Naive thymus-derived CD4-positive, alpha-beta T cell (primary cell): ENCODE data around the gene PDLIM1. TPM values are rescaled to one million over a fixed set of nuclear protein-coding genes. Genes with fewer than 3 reads are reported as not detected.

Experiments used
- ATAC-seq: fragments of 150-1000 bp; cut with Tn5 transposase; 2 replicates; pipeline ENCODE4 v1.10.0; 2021; ENCODE audit warnings: mild to moderate bottlenecking, moderate library complexity
- CTCF ChIA-PET: fragments of 350-600 bp; sonication (Branson Sonifier 250); formaldehyde crosslinking; loops from one replicate; lab custom pipeline; 2021; ENCODE audit warnings: antibody characterized with exemption; lab: Charles Lee
- POLR2A ChIA-PET: fragments of 350-600 bp; sonication (Branson Sonifier 250); formaldehyde crosslinking; loops from one replicate; lab custom pipeline; 2021; ENCODE audit warnings: antibody characterized with exemption, inconsistent platforms; lab: Charles Lee
- DNase-seq, 9 donors: peaks; one replicate each; pipeline versions ENCODE4 v3.0.0 to v3.0.0-alpha.2; 2020 to 2022; ENCODE audit warnings: mixed read lengths in 1 of 9
- H3K27ac ChIP-seq: one replicate; pipeline ENCODE4 v1.7.0; 2013; ENCODE audit warnings: mild to moderate bottlenecking, low read depth, low read length, moderate library complexity
- H3K27me3 ChIP-seq, 2 donors: one replicate each; pipeline ENCODE4 v1.7.0; 2013; ENCODE audit warnings: low read length in 2 of 2, mild to moderate bottlenecking in 2 of 2, moderate library complexity in 2 of 2; ENCODE audit not compliant: control insufficient read depth in 2 of 2, insufficient read depth in 2 of 2
- H3K36me3 ChIP-seq, 3 experiments: 1 replicate in 2 of 3; 2 replicates in 1 of 3; pipeline ENCODE4 v1.7.0; 2013; ENCODE audit warnings: low read length in 3 of 3, mild to moderate bottlenecking in 3 of 3, moderate library complexity in 1 of 3; ENCODE audit not compliant: insufficient read depth in 3 of 3, control insufficient read depth in 2 of 3
- H3K4me1 ChIP-seq, 2 donors: one replicate each; pipeline ENCODE4 v1.7.0; 2013; ENCODE audit warnings: low read length in 2 of 2, mild to moderate bottlenecking in 2 of 2, moderate library complexity in 1 of 2; ENCODE audit not compliant: control insufficient read depth in 2 of 2, insufficient read depth in 2 of 2
- H3K4me3 ChIP-seq: 2 replicates; pipeline ENCODE4 v1.7.0; 2013; ENCODE audit warnings: mild to moderate bottlenecking, low read length
- H3K9me3 ChIP-seq, 3 experiments: 1 replicate in 2 of 3; 2 replicates in 1 of 3; pipeline ENCODE4 v1.7.0; 2013; ENCODE audit warnings: low read length in 3 of 3; ENCODE audit not compliant: control insufficient read depth in 2 of 3
- H3K27ac Mint-ChIP-seq, 9 donors: one replicate each; pipeline ENCODE4 v1.8.0; 2020 to 2022; ENCODE audit warnings: mixed read lengths in 9 of 9, mild to moderate bottlenecking in 8 of 9, moderate library complexity in 5 of 9, inconsistent platforms in 2 of 9
- H3K27me3 Mint-ChIP-seq, 5 donors: one replicate each; pipeline ENCODE4 v1.8.0; 2021 to 2022; ENCODE audit warnings: mixed read lengths in 5 of 5, mild to moderate bottlenecking in 1 of 5
- H3K36me3 Mint-ChIP-seq, 5 donors: one replicate each; pipeline ENCODE4 v1.8.0; 2020 to 2022; ENCODE audit warnings: mixed read lengths in 5 of 5, mild to moderate bottlenecking in 3 of 5, inconsistent platforms in 1 of 5
- H3K4me1 Mint-ChIP-seq, 7 donors: one replicate each; pipeline ENCODE4 v1.8.0; 2020 to 2022; ENCODE audit warnings: mixed read lengths in 7 of 7, mild to moderate bottlenecking in 3 of 7, inconsistent platforms in 1 of 7
- H3K4me3 Mint-ChIP-seq, 10 donors: one replicate each; pipeline ENCODE4 v1.8.0; 2020 to 2022; ENCODE audit warnings: mild to moderate bottlenecking in 10 of 10, mixed read lengths in 10 of 10, moderate library complexity in 6 of 10, inconsistent platforms in 2 of 10
- H3K9me3 Mint-ChIP-seq, 11 donors: one replicate each; pipeline ENCODE4 v1.8.0; 2020 to 2022; ENCODE audit warnings: mixed read lengths in 11 of 11, mild to moderate bottlenecking in 4 of 11, inconsistent platforms in 1 of 11, moderate library complexity in 1 of 11
- intact Hi-C, 2 donors: fragments of 100-400 bp; cut with micrococcal nuclease; formaldehyde crosslinking; loops; one replicate each; pipeline ENCODE4 v1.15.1; 2023
- polyA plus RNA-seq, 2 donors: library from polyadenylated mRNA; unstranded; fragments of 300-500 nt; fragmentation: Illumina TruSeq; gene quantifications; one replicate each; pipeline ENCODE4 v1.2.3, GENCODE V29; 2021
- total RNA-seq, 6 experiments: library from RNA in 5 of 6; stranded (reverse) in 5 of 6; gene quantifications; 1 replicate in 5 of 6; 2 replicates in 1 of 6; pipeline ENCODE4 v1.2.3 and lab custom pipeline; 2021 to 2026

Gene PDLIM1, protein sequence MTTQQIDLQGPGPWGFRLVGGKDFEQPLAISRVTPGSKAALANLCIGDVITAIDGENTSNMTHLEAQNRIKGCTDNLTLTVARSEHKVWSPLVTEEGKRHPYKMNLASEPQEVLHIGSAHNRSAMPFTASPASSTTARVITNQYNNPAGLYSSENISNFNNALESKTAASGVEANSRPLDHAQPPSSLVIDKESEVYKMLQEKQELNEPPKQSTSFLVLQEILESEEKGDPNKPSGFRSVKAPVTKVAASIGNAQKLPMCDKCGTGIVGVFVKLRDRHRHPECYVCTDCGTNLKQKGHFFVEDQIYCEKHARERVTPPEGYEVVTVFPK
- total RNA-seq, result 10 to 100 TPM in 2 of 5 experiments, under 1 TPM in 3; 0.32 to 27.6 (median 0.61) TPM
- 1 to 10 TPM in 1 of 2 donors, under 1 TPM in 1; 0.89 to 1.2 TPM for polyA plus RNA-seq
- total RNA-seq (lab: John Stamatoyannopoulos, UW), result not detected

DNA sequence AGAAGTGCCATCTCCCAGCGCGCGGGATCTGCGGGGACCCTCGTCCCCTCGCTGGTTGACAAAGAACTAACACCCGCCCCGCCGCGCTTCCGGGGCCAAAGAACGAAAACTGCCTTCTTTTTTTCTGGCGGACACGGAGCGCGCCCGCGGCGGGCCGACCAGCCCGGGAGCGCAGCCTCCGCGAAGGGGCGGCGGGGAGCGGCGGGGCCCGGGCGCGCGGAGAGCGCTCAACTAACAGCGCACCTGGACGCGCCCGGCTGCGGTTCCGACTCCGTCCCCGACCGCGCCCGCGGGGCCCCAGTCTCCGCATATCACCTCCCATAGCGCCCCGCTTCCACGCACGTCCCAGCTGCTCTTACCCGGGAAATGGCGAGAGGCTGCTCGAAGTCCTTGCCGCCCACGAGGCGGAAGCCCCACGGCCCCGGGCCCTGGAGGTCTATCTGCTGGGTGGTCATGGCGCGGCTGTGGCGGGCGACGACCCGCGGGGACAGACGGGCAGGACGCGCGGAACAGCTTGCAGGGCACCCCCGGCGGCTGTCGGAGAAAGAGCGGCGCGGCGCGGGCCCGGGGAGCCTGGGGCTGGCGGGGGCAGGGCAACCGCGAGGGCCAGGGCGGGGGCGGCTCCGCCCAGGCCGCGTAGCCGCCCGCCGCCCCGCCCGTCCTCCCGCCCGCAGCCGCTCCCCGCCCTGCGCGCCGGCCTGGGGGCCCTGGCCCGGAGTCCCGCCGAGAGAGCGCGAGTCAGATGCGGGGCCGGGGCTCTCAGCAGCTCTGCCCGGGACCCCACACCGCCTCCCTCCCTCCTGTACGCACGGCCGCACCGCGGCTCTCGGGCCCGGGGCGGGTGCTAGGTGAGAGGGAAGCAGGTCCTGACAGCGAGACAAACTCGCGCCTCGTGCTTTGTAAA is at the start of gene PDLIM1:
PDLIM1 (minus strand) TSS at position 543 of the 904 bp plus-strand sequence; CDS start at position 455, 88 bp downstream.
- peaks cover 11 to 51% (median 23%) of the 10 kb centered on the region in 7 donors for H3K4me1 Mint-ChIP-seq
- peak within 1 kb of the TSS; percentile 43 for H3K4me3 ChIP-seq
- peaks cover 0 to 5% (median 0%) of the 10 kb centered on the region in 5 donors for H3K36me3 Mint-ChIP-seq
- H3K36me3 ChIP-seq, result no peaks in the 10 kb centered on the region
- H3K9me3 Mint-ChIP-seq, result peaks cover 0 to 2% (median 0%) of the 10 kb centered on the region in 11 donors
- H3K4me3 Mint-ChIP-seq, result peak within 1 kb of the TSS; percentile 71 to 88 (median 78)
- ChIA-PET POLR2A (no interaction called here), CTCF (no interaction called here)
- intact Hi-C loops, result loop anchor here in 1 of 2 donors (5.0 kb wide), 1 partner anchor 108 kb away; no protein-coding TSS in a partner anchor
- ATAC-seq (peak; percentile 82), DNase-seq (peak in 4 of 9 donors; percentile 16 to 57 (median 23))
- H3K4me1 ChIP-seq, result peaks cover 6 to 8% of the 10 kb centered on the region in 2 donors
- H3K27ac ChIP-seq, result no peak within 1 kb of the TSS
- no peaks in the 10 kb centered on the region for H3K9me3 ChIP-seq
- peaks cover 0 to 9% of the 10 kb centered on the region in 2 donors for H3K27me3 ChIP-seq
- H3K27ac Mint-ChIP-seq, result peak within 1 kb of the TSS in 2 of 9 donors; percentile 64 to 82
- H3K27me3 Mint-ChIP-seq, result peaks cover 39 to 59% (median 52%) of the 10 kb centered on the region in 5 donors

GRCh38 chr10:95339863-95340262 is 49.1 kb upstream of the PDLIM1 start:
- Histone ChIP-seq H3K4me1 (no peaks in the 10 kb centered on the region), H3K27ac (no peak overlapping the region), H3K4me3 (no peak overlapping the region), H3K36me3 (no peaks in the 10 kb centered on the region), H3K27me3 (no peaks in the 10 kb centered on the region), H3K9me3 (no peaks in the 10 kb centered on the region)
- Mint-ChIP-seq H3K9me3 (no peaks in the 10 kb centered on the region), H3K4me1 (no peaks in the 10 kb centered on the region), H3K36me3 (no peaks in the 10 kb centered on the region), H3K27me3 (peaks cover 0 to 3% (median 0%) of the 10 kb centered on the region in 5 donors), H3K27ac (no peak overlapping the region), H3K4me3 (no peak overlapping the region)
- CTCF ChIA-PET, result no interaction called here
- intact Hi-C loops, result no loop called here
- ATAC-seq (no peak), DNase-seq (no peak)
- POLR2A ChIA-PET, result no interaction called here

DNA sequence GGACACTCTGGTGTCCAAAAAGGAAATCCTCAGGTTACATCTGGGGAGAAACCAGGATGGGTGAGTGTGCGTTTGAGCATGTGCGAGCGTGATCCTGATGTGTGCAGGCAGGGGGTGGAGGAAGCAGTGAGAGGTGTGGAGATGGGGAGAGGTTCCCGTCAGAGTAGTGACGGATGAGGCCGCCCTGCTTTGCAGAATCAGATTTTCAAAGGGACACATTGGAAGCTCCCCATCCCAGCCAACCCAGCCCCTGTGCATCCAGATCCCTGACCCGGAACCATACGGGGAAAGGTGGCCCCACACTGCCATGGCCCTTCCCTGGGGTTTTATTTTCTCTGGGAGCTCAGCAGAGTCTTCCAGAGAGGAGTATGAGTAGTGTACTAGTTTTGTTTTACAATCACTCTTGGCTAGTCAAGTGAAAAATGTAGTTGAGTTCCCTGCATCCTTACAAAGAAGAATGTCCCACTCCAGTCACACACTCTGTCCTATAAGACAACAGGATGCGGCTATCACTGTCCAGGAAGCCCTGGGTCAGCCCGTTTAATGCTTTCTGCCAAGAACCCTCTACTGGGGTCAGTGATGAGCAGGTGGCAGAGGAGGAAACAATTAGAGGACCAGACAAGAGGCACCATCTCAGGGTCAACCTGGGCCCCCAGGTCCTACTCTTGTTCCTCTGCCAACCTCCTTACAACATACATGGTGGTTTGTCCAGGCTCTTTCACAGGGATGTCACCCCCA is 46.8 kb upstream of the PDLIM1 start:
- no peak overlapping the region for H3K27ac Mint-ChIP-seq
- CTCF ChIA-PET, result interaction anchor here (0.7 kb wide), 1 partner anchor 136 kb away, joined by 3 read pairs; no protein-coding TSS in a partner anchor
- Histone ChIP-seq H3K9me3 (no peaks in the 10 kb centered on the region), H3K4me1 (no peaks in the 10 kb centered on the region), H3K27ac (no peak overlapping the region), H3K27me3 (no peaks in the 10 kb centered on the region), H3K4me3 (no peak overlapping the region), H3K36me3 (no peaks in the 10 kb centered on the region)
- intact Hi-C loops, result no loop called here
- no peaks in the 10 kb centered on the region for H3K36me3 Mint-ChIP-seq
- ATAC-seq (no peak), DNase-seq (no peak)
- H3K27me3 Mint-ChIP-seq, result peaks cover 0 to 3% (median 0%) of the 10 kb centered on the region in 5 donors
- H3K4me3 Mint-ChIP-seq, result no peak overlapping the region
- POLR2A ChIA-PET, result no interaction called here
- no peaks in the 10 kb centered on the region for H3K4me1 Mint-ChIP-seq
- H3K9me3 Mint-ChIP-seq, result no peaks in the 10 kb centered on the region

DNA sequence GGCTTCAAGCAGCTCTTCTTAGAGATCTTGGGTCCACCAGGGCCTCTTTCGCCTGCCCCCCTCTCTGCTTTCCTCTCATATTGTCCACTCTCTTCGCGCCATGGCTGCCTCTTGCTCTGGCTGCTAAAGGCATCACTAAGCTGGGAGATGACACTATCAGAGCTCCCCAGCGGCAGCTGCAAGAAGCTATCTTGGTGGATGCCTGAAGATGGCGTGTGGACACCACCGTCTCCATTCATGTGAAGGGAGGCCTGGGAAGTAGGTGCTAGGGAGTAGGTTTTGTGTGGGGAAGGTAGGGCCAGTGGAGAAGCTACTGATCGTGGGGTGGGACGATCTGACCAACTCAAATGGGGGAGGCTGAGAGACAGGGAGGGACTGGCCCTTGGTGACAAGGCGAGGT is 45.9 kb upstream of the PDLIM1 start:
- DNase-seq (no peak), ATAC-seq (no peak)
- Histone ChIP-seq H3K4me3 (no peak overlapping the region), H3K27me3 (no peaks in the 10 kb centered on the region), H3K9me3 (no peaks in the 10 kb centered on the region), H3K27ac (no peak overlapping the region), H3K4me1 (no peaks in the 10 kb centered on the region), H3K36me3 (no peaks in the 10 kb centered on the region)
- CTCF ChIA-PET, result interaction anchor here (0.7 kb wide), 1 partner anchor 137 kb away, joined by 3 read pairs; no protein-coding TSS in a partner anchor
- no peak overlapping the region for H3K27ac Mint-ChIP-seq
- peaks cover 0 to 3% (median 0%) of the 10 kb centered on the region in 5 donors for H3K27me3 Mint-ChIP-seq
- H3K4me1 Mint-ChIP-seq, result no peaks in the 10 kb centered on the region
- H3K36me3 Mint-ChIP-seq, result no peaks in the 10 kb centered on the region
- no peak overlapping the region for H3K4me3 Mint-ChIP-seq
- POLR2A ChIA-PET, result no interaction called here
- intact Hi-C loops, result no loop called here
- H3K9me3 Mint-ChIP-seq, result no peaks in the 10 kb centered on the region

- no peaks in the 10 kb centered on the region for H3K36me3 ChIP-seq
- DNase-seq (no peak), ATAC-seq (no peak)
- H3K27ac ChIP-seq, result no peak overlapping the region
- H3K9me3 Mint-ChIP-seq, result no peaks in the 10 kb centered on the region
- intact Hi-C loops, result no loop called here
- H3K4me3 ChIP-seq, result no peak overlapping the region
- peaks cover 0 to 3% (median 0%) of the 10 kb centered on the region in 5 donors for H3K27me3 Mint-ChIP-seq
- no peak overlapping the region for H3K27ac Mint-ChIP-seq
- CTCF ChIA-PET, result no interaction called here
- H3K27me3 ChIP-seq, result no peaks in the 10 kb centered on the region
- H3K4me3 Mint-ChIP-seq, result no peak overlapping the region
- no peaks in the 10 kb centered on the region for H3K36me3 Mint-ChIP-seq
- no peaks in the 10 kb centered on the region for H3K4me1 ChIP-seq
- no peaks in the 10 kb centered on the region for H3K4me1 Mint-ChIP-seq
- no peaks in the 10 kb centered on the region for H3K9me3 ChIP-seq
- POLR2A ChIA-PET, result no interaction called here
These were observed 45.3 kb upstream of the PDLIM1 start for GRCh38 chr10:95335933-95336699.

GRCh38 chr10:95334805-95335144 is 44.0 kb upstream of the PDLIM1 start:
- no peak overlapping the region for H3K27ac ChIP-seq
- H3K36me3 ChIP-seq, result no peaks in the 10 kb centered on the region
- ATAC-seq, result no peak
- intact Hi-C loops, result no loop called here
- H3K4me3 ChIP-seq, result no peak overlapping the region
- H3K4me1 ChIP-seq, result no peaks in the 10 kb centered on the region
- ChIA-PET CTCF (no interaction called here), POLR2A (no interaction called here)
- no peak for DNase-seq
- H3K27ac Mint-ChIP-seq, result no peak overlapping the region
- no peak overlapping the region for H3K4me3 Mint-ChIP-seq
- H3K9me3 ChIP-seq, result no peaks in the 10 kb centered on the region
- no peaks in the 10 kb centered on the region for H3K27me3 ChIP-seq
- H3K36me3 Mint-ChIP-seq, result no peaks in the 10 kb centered on the region
- peaks cover 0 to 3% (median 0%) of the 10 kb centered on the region in 5 donors for H3K27me3 Mint-ChIP-seq
- H3K4me1 Mint-ChIP-seq, result peaks cover 0 to 2% (median 0%) of the 10 kb centered on the region in 7 donors
- no peaks in the 10 kb centered on the region for H3K9me3 Mint-ChIP-seq
